Skin epidermis (tissue), 12 donors: ENCODE measurements around the gene C1QTNF9.
"Not testable (repeated sequence)": the region's sequence is repeated elsewhere in the genome, so short reads cannot be mapped to it uniquely, and the experiment has no call there.

Experiments
- H3K27ac ChIP-seq, 21 experiments: fragments of 200-600 bp; sonication (generic) in 11 of 21; one replicate each; pipeline ENCODE4 v1.5.0; 2020; ENCODE audit warnings: mild to moderate bottlenecking in 3 of 21, inconsistent platforms in 2 of 21, moderate library complexity in 2 of 21
- H3K4me3 ChIP-seq, 7 experiments: fragments of 200-600 bp; sonication (generic) in 2 of 7; one replicate each; pipeline ENCODE4 v1.5.0; 2020; ENCODE audit warnings: inconsistent platforms in 2 of 7, mild to moderate bottlenecking in 2 of 7, moderate library complexity in 1 of 7

Gene C1QTNF9

GRCh38 chr13:24355103-24355502, 45.7 kb downstream of the C1QTNF9 start:
- Histone ChIP-seq H3K4me3 (no peak overlapping the region), H3K27ac (no peak overlapping the region)

- Histone ChIP-seq H3K4me3 (no peak overlapping the region), H3K27ac (no peak overlapping the region)
These were observed 46.9 kb downstream of the C1QTNF9 start for GRCh38 chr13:24356270-24356669.

GRCh38 chr13:24356837-24357236, 47.5 kb downstream of the C1QTNF9 start:
- Histone ChIP-seq H3K27ac (no peak overlapping the region), H3K4me3 (no peak overlapping the region)

- Histone ChIP-seq H3K27ac (no peak overlapping the region), H3K4me3 (no peak overlapping the region)
These were observed 48.4 kb downstream of the C1QTNF9 start for GRCh38 chr13:24357756-24358155.

GRCh38 chr13:24358836-24359235, 49.5 kb downstream of the C1QTNF9 start:
- H3K27ac ChIP-seq = not testable (repeated sequence)

GRCh38 chr13:24359252-24359651, 49.9 kb downstream of the C1QTNF9 start:
- not testable (repeated sequence) for H3K27ac ChIP-seq, H3K4me3 ChIP-seq

More at GRCh38 chr13:24358836-24359235, 49.5 kb downstream of the C1QTNF9 start:
- not testable (repeated sequence) for H3K4me3 ChIP-seq

GRCh38 chr13:24360106-24360505, 50.7 kb downstream of the C1QTNF9 start:
- Histone ChIP-seq H3K27ac (no peak overlapping the region), H3K4me3 (no peak overlapping the region)

- Histone ChIP-seq H3K4me3 (no peak overlapping the region), H3K27ac (no peak overlapping the region)
These were observed 51.7 kb downstream of the C1QTNF9 start for GRCh38 chr13:24361113-24361512.

- Histone ChIP-seq H3K4me3 (no peak overlapping the region), H3K27ac (no peak overlapping the region)
These were observed 52.5 kb downstream of the C1QTNF9 start for GRCh38 chr13:24361852-24362366.

GRCh38 chr13:24362435-24362952, 53.1 kb downstream of the C1QTNF9 start:
- H3K4me3 ChIP-seq = no peak overlapping the region
- no peak overlapping the region for H3K27ac ChIP-seq

GRCh38 chr13:24365191-24365590, 55.8 kb downstream of the C1QTNF9 start:
- no peak overlapping the region for H3K27ac ChIP-seq
- no peak overlapping the region for H3K4me3 ChIP-seq

GRCh38 chr13:24366315-24366714, 56.9 kb downstream of the C1QTNF9 start:
- not testable (repeated sequence) for H3K27ac ChIP-seq, H3K4me3 ChIP-seq

GRCh38 chr13:24371273-24371672, 61.9 kb downstream of the C1QTNF9 start:
- not testable (repeated sequence) for H3K27ac ChIP-seq, H3K4me3 ChIP-seq
